Activated CD4-positive, alpha-beta T cell treated with anti-CD3 and anti-CD28 coated beads, Interleukin-2, amount 10 ng/mL, durations not matched to agents 7 days and 5 days (primary cell): ENCODE results near the gene MED26. TPM values are rescaled to one million over a fixed set of nuclear protein-coding genes. Genes with fewer than 3 reads are reported as not detected.

Experiments
- CTCF ChIA-PET: fragments of 350-600 bp; sonication (Branson Sonifier 250); formaldehyde crosslinking; loops from one replicate; lab custom pipeline; 2021; ENCODE audit warnings: antibody characterized with exemption; lab: Charles Lee
- POLR2A ChIA-PET: fragments of 350-600 bp; sonication (Branson Sonifier 250); formaldehyde crosslinking; loops from one replicate; lab custom pipeline; 2021; ENCODE audit warnings: antibody characterized with exemption; lab: Charles Lee
- DNase-seq: peaks from one replicate; pipeline ENCODE4 v3.0.0-alpha.2; 2020
- H3K27ac Mint-ChIP-seq: one replicate; pipeline ENCODE4 v1.8.0; 2021; ENCODE audit warnings: mild to moderate bottlenecking, moderate library complexity, mixed read lengths
- H3K27me3 Mint-ChIP-seq: one replicate; pipeline ENCODE4 v1.8.0; 2021; ENCODE audit warnings: mixed read lengths
- H3K36me3 Mint-ChIP-seq: one replicate; pipeline ENCODE4 v1.8.0; 2021; ENCODE audit warnings: low read depth, mixed read lengths
- H3K4me1 Mint-ChIP-seq: one replicate; pipeline ENCODE4 v1.8.0; 2021; ENCODE audit warnings: mixed read lengths
- H3K4me3 Mint-ChIP-seq: one replicate; pipeline ENCODE4 v1.8.0; 2021; ENCODE audit warnings: mild to moderate bottlenecking, moderate library complexity, mixed read lengths
- H3K9me3 Mint-ChIP-seq: one replicate; pipeline ENCODE4 v1.8.0; 2021; ENCODE audit warnings: mixed read lengths
- total RNA-seq, 2 experiments: library from RNA; stranded (reverse); gene quantifications; one replicate each; pipeline ENCODE4 v1.2.3, GENCODE V29; 2021

Gene MED26
- total RNA-seq, 2 experiments from 2014 or later, result 14.6 to 15.6 TPM

DNA sequence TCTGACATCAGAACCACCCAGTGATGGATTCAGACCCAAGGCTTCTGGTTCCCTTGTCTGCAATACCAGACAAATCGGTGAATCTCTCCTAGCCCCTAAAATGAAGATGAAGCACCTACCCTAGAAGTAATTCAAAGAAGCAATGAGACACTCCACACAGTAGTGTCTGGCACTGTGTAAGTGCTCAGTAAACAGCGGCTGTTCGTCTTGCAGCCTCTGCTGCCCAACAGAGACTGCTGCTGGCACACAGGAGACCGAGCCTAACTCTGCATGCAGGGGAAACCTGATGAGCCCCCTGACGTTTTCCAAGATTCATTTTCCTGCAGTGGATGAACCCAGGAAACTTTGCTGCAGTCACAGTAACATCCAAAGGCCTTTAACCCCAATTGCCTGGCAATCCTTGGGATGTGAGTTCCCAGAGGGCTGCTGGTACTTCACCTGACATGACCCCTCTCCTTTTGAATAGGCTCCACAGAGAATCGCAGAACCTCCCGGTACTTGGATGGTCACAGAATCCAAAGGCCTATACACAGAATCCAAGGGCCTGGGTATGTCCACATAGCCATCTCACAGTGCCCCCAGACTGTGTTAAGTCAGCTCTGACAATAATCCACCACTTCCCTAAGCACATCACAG is 6.7 kb downstream of the MED26 start:
- Mint-ChIP-seq H3K4me1 (peaks cover 52% of the 10 kb centered on the region), H3K4me3 (no peak overlapping the region), H3K27me3 (no peaks in the 10 kb centered on the region), H3K36me3 (peaks cover 9% of the 10 kb centered on the region), H3K9me3 (no peaks in the 10 kb centered on the region), H3K27ac (peak overlapping the region; percentile 19)
- DNase-seq, result no peak
- POLR2A ChIA-PET, result no interaction called here
- CTCF ChIA-PET, result no interaction called here

DNA sequence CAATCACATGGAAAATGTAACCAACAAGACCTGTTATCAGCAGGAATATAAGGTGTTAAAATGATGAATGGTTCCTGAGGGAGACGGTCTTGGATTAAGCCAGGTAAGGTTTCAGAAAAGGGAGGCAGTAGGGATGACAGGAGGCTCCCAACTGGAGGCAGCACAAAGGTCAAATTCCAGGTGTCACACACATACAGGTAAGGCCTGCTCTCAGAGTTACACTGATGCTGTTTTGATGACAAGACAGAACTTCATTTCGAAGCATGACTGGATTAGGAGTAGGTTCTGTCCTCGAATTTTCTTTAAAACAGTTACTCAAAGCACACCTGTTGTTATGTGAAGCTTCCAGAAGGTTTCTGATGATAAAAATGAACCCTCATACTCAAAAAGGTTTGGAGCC is 7.4 kb downstream of the MED26 start:
- POLR2A ChIA-PET, result no interaction called here
- no peak overlapping the region for H3K4me3 Mint-ChIP-seq

DNA sequence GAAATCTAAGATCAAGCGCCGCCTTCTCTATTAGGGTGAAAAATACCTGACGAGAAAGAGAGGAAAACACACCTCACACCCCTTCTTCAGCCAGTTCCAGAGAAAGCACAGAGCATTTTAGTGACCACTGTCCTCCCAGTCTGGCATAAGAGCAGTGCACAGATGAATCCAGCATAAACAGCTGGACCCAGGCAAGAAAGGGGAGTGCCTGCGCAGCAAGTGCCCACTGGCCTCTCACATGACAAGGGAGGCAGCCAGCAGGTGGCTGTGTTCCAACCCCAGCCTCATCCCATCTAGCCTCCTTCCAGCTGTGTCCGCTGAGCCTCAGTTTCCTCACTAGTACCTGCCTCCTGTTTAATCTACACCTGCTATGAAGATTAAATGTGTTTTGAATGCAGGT is 8.0 kb downstream of the MED26 start:
- H3K4me1 Mint-ChIP-seq, result peaks cover 52% of the 10 kb centered on the region
- POLR2A ChIA-PET, result no interaction called here

More for the DNA sequence above, 7.4 kb downstream of the MED26 start:
- Mint-ChIP-seq H3K4me1 (peaks cover 52% of the 10 kb centered on the region), H3K27me3 (no peaks in the 10 kb centered on the region), H3K36me3 (peaks cover 6% of the 10 kb centered on the region), H3K27ac (peak overlapping the region; percentile 22), H3K9me3 (no peaks in the 10 kb centered on the region)
- CTCF ChIA-PET, result interaction anchor here (0.6 kb wide), 2 partner anchors 94 to 372 kb away, joined by 4 read pairs; no protein-coding TSS in a partner anchor
- DNase-seq, result no peak

DNA sequence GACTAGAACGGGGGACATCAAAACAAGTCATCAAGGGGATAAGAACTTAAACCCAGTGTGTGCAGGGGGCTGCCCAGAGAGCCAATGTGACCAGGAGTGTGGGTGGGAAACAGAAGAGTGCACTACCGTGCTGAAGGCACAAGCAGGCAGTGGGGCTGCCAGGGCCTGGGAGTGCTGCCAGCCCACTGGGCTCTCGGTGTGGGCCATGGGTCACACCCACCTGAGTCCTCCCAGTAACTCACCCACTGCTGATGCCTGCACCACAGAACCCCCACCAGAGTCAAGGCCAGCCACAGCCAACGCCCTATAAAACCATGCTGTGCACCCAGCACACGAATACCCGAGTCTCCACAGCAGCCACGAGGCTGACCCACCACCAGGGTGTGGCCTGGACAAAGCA is 8.5 kb downstream of the MED26 start:
- CTCF ChIA-PET, result no interaction called here
- H3K36me3 Mint-ChIP-seq, result peaks cover 2% of the 10 kb centered on the region
- no peaks in the 10 kb centered on the region for H3K27me3 Mint-ChIP-seq
- no peak for DNase-seq
- H3K4me1 Mint-ChIP-seq, result peaks cover 52% of the 10 kb centered on the region
- H3K9me3 Mint-ChIP-seq, result no peaks in the 10 kb centered on the region
- no peak overlapping the region for H3K27ac Mint-ChIP-seq
- H3K4me3 Mint-ChIP-seq, result no peak overlapping the region
- POLR2A ChIA-PET, result no interaction called here

More for the DNA sequence above, 8.0 kb downstream of the MED26 start:
- Mint-ChIP-seq H3K36me3 (peaks cover 2% of the 10 kb centered on the region), H3K9me3 (no peaks in the 10 kb centered on the region), H3K27ac (peak overlapping the region; percentile 22), H3K27me3 (no peaks in the 10 kb centered on the region), H3K4me3 (no peak overlapping the region)
- no peak for DNase-seq
- CTCF ChIA-PET, result interaction anchor here (0.6 kb wide), 1 partner anchor 95 kb away, joined by 4 read pairs; no protein-coding TSS in a partner anchor

DNA sequence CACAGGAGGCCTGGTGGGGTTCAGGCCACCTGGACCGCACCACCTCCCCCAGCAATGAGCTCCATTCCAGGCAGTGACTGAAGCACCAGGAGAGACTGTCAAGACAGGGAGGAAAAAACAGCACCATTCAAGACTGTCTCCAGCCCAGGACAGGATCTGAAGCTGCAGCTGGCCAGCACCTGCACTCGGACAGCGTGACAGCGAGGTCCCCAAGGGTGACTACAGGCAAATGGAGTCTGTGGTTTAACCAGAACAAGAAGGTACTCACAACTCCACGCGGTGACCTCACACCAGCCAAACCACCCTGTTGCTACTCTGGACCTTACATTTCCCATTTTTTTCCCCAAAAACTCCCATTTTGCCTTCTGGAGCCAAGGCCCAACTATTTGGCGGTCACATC is 9.8 kb downstream of the MED26 start:
- Mint-ChIP-seq H3K9me3 (no peaks in the 10 kb centered on the region), H3K36me3 (no peaks in the 10 kb centered on the region), H3K4me1 (peaks cover 58% of the 10 kb centered on the region), H3K27me3 (no peaks in the 10 kb centered on the region), H3K27ac (peak overlapping the region; percentile 48), H3K4me3 (no peak overlapping the region)
- POLR2A ChIA-PET, result no interaction called here
- CTCF ChIA-PET, result interaction anchor here (0.9 to 1.4 kb wide), 3 partner anchors 9 to 41 kb away, joined by 3 to 5 read pairs (median 3); partner anchors contain the start of gene MED26
- no peak for DNase-seq

DNA sequence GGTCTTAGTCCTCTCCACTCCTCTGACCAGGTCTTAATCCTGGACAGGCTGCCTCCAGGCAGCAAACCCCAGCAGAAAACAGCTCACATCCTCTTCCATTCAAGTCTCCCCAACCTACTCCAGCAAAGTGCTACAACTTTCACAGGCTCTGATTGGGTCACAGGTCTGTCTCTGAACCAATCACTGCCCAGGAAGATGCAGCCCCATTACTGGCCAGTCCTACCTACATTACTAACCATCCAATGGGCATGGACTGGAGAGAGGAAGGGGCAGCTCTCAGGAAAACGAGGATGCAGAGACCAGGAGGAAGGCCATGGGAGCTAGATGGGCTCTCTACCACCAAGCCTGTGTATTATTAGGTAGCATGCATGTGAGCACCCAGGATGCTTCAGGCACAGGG is 12.2 kb downstream of the MED26 start:
- DNase-seq, result no peak
- Mint-ChIP-seq H3K27ac (no peak overlapping the region), H3K4me3 (no peak overlapping the region), H3K4me1 (peaks cover 67% of the 10 kb centered on the region), H3K36me3 (no peaks in the 10 kb centered on the region), H3K9me3 (no peaks in the 10 kb centered on the region), H3K27me3 (no peaks in the 10 kb centered on the region)
- CTCF ChIA-PET, result interaction anchor here (1.0 to 1.5 kb wide), 2 partner anchors 9 to 12 kb away, joined by 3 to 7 read pairs; no protein-coding TSS in a partner anchor
- POLR2A ChIA-PET, result no interaction called here

DNA sequence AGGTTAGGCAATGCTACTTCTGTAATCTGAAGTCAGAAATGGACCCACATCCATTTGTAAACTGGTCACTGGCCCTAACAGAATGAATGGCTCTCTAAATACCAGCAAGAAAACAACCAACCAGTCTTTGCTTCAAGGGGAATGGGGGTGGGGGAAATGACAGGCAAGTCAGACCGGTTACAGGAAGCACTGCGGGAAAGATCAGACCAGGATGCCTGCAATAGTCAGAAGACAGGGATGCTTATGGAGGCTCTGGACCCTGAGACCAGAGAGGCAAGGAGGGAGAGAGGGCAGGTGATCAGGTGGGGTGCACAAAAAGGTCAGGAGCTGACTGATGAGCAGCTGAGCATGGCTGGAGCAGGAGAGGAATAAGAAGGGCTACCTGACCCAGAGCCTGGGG is 13.1 kb downstream of the MED26 start:
- peak overlapping the region; percentile 67 for H3K27ac Mint-ChIP-seq
- no peaks in the 10 kb centered on the region for H3K36me3 Mint-ChIP-seq
- no peaks in the 10 kb centered on the region for H3K9me3 Mint-ChIP-seq
- ChIA-PET POLR2A (no interaction called here), CTCF (interaction anchor here (1.0 to 1.5 kb wide), 5 partner anchors 10 to 16 kb away, joined by 3 to 7 read pairs (median 3); no protein-coding TSS in a partner anchor)
- no peak overlapping the region for H3K4me3 Mint-ChIP-seq
- peaks cover 68% of the 10 kb centered on the region for H3K4me1 Mint-ChIP-seq
- no peaks in the 10 kb centered on the region for H3K27me3 Mint-ChIP-seq
- no peak for DNase-seq

DNA sequence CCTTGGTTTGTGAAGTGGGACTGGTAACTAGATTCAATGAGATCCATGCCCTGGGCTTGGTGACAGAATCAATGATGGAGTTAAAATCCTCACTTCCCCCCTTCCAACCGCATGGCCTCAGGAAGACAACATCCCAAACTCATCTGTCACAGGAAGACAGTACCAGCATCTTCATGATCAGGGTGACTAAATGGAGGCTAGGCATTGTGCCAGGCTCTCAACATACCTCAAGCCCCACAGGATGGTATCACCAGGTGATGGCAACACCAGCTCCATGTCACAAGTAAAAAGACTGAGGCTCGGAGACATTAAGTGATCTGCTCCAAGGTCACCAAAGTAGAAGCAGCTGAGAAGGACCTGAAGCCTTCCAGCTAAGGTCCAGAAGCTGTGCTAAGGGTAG is 14.2 kb downstream of the MED26 start:
- Mint-ChIP-seq H3K9me3 (no peaks in the 10 kb centered on the region), H3K27ac (no peak overlapping the region), H3K27me3 (no peaks in the 10 kb centered on the region), H3K36me3 (no peaks in the 10 kb centered on the region), H3K4me1 (peaks cover 68% of the 10 kb centered on the region), H3K4me3 (no peak overlapping the region)
- no peak for DNase-seq
- POLR2A ChIA-PET, result no interaction called here
- CTCF ChIA-PET, result interaction anchor here (1.0 to 1.5 kb wide), 3 partner anchors 10 to 15 kb away, joined by 3 to 6 read pairs (median 5); no protein-coding TSS in a partner anchor

DNA sequence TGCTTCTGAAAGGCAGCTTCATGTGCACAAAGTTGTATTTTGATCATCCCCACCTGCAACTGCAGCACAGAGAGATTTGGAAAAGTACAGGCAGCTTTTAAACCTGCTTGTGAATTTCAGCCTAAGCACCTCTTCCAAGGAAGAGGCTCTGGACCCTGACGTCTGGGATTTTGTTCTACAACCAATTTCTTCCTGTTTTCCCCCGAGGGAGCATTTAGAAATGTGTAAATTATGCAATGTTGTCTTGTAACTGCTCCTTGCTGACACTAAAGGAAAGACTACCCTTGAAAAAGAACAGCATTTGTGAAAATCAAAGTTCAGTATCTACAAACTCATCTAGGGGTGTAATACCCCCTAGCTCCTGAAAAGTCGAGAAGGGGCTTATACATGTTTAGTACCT is 15.4 kb downstream of the MED26 start:
- CTCF ChIA-PET, result interaction anchor here (0.6 to 1.0 kb wide), 2 partner anchors 14 to 44 kb away, joined by 4 to 5 read pairs; no protein-coding TSS in a partner anchor

DNA sequence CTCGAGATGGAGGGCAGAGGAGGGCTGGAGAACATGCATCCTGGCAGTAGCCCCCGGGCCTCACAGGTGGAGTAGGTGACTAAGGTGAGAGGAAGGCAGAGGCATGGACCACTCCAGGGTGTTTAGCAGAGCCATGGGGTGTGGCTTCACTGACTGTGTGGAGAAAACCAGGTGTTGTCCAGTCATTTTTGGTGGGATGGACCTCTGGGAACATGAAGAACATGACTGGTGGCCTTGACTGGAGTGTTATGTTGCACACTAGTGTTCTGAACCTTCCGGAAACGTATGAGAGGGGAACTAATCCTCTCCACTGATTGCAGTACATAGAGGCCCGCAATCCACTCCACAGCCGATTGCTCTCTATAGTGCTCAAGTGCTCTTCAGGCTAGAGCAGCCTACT is 16.9 kb downstream of the MED26 start:
- no peak for DNase-seq
- no peaks in the 10 kb centered on the region for H3K9me3 Mint-ChIP-seq
- no peaks in the 10 kb centered on the region for H3K27me3 Mint-ChIP-seq
- no peak overlapping the region for H3K27ac Mint-ChIP-seq
- POLR2A ChIA-PET, result no interaction called here
- no peaks in the 10 kb centered on the region for H3K36me3 Mint-ChIP-seq
- H3K4me3 Mint-ChIP-seq, result no peak overlapping the region
- CTCF ChIA-PET, result no interaction called here
- peaks cover 65% of the 10 kb centered on the region for H3K4me1 Mint-ChIP-seq

More for the DNA sequence above, 15.4 kb downstream of the MED26 start:
- POLR2A ChIA-PET, result no interaction called here
- Mint-ChIP-seq H3K4me3 (no peak overlapping the region), H3K36me3 (no peaks in the 10 kb centered on the region), H3K4me1 (peaks cover 75% of the 10 kb centered on the region), H3K27me3 (no peaks in the 10 kb centered on the region), H3K9me3 (no peaks in the 10 kb centered on the region), H3K27ac (peak overlapping the region; percentile 33)
- DNase-seq, result no peak

DNA sequence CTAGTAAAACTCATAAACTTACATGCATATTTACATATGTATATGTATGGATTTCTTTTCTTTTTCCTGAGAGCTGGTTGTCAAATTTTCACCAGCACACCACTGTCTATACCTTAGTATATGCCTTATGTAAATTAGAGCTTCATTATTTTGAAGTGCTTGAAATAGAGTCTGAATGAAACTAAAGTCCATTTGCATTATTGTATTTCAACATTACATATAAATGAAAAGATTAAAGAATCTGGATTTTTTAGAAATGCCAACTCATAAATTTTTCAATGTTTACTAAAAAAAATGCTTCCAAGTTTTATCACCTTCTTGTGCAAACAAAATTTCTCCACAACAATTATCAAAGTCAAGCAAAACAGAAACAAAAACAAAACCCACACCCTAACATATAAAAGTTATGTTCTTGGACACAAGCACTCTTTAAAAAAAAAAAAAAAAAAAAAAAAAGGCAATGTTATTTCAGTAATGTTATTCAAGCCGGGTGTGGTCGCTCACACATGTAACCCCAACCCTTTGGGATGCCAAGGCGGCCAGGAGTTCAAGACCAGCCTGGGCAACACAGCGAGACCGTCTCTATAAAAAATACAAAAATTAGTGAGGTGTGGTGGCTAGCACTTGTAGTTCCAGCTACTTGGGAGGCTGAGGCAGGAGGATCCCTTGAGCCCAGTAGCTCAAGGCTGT is 18.3 kb downstream of the MED26 start:
- POLR2A ChIA-PET, result no interaction called here
- H3K27ac Mint-ChIP-seq, result no peak overlapping the region
- H3K36me3 Mint-ChIP-seq, result no peaks in the 10 kb centered on the region
- H3K9me3 Mint-ChIP-seq, result no peaks in the 10 kb centered on the region
- CTCF ChIA-PET, result interaction anchor here (0.8 to 1.6 kb wide), 5 partner anchors 17 to 140 kb away, joined by 3 to 7 read pairs (median 3); no protein-coding TSS in a partner anchor
- no peak overlapping the region for H3K4me3 Mint-ChIP-seq
- DNase-seq, result no peak
- peaks cover 60% of the 10 kb centered on the region for H3K4me1 Mint-ChIP-seq
- no peaks in the 10 kb centered on the region for H3K27me3 Mint-ChIP-seq

DNA sequence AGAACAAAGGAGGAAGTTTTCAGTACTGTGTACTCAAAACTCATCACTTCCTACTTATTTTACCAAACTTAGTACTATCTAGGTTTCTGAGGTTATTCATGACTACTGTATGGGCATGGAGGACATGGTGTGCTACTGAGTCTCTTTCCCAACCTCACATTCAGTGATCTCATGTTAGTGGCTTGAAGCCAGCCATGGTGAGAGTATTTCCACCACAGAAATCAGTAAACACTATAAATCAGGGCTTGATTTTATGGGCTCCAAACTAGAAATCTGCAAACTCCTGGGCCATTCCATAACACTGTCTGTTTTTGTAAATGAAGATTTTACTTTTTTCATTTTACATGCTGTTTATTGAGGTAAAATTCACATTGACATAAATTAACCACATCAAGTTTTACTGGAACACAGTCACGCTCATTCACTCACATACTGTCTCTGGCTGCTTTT is 19.7 kb downstream of the MED26 start:
- H3K4me1 Mint-ChIP-seq, result peaks cover 49% of the 10 kb centered on the region
- CTCF ChIA-PET, result interaction anchor here (1.2 kb wide), 1 partner anchor 9 kb away, joined by 3 read pairs; no protein-coding TSS in a partner anchor
- no peaks in the 10 kb centered on the region for H3K9me3 Mint-ChIP-seq
- H3K4me3 Mint-ChIP-seq, result no peak overlapping the region
- POLR2A ChIA-PET, result no interaction called here
- DNase-seq, result no peak
- H3K27me3 Mint-ChIP-seq, result no peaks in the 10 kb centered on the region
- H3K27ac Mint-ChIP-seq, result no peak overlapping the region
- H3K36me3 Mint-ChIP-seq, result no peaks in the 10 kb centered on the region

DNA sequence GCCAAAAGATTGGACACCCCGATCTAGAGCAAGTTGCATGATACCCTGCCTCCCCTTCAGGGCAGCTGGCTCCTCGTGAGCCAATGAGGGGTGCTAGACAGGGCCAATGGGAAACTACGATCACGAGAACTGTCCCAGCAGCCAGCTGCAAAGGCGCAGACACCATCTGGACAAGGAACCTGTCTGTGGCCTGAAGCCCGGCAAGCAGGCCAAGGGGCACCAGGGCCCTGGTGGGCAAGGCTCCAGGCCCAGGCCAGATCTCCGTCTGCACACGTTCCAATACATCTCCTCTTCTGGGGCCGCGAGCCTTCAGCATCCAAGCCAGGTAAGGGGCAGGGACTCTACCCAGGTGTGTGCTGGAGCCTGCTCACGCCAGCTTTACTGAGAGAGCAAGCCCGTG is 20.2 kb downstream of the MED26 start:
- Mint-ChIP-seq H3K4me3 (no peak overlapping the region), H3K27ac (peak overlapping the region; percentile 68), H3K4me1 (peaks cover 48% of the 10 kb centered on the region), H3K9me3 (no peaks in the 10 kb centered on the region), H3K27me3 (no peaks in the 10 kb centered on the region), H3K36me3 (no peaks in the 10 kb centered on the region)
- no peak for DNase-seq
- POLR2A ChIA-PET, result no interaction called here
- CTCF ChIA-PET, result interaction anchor here (1.2 kb wide), 1 partner anchor 9 kb away, joined by 3 read pairs; no protein-coding TSS in a partner anchor
